ENCODE measurements around the gene LPCAT2. TPM values are rescaled to one million over a fixed set of nuclear protein-coding genes. Genes with fewer than 3 reads are reported as not detected.

Gene LPCAT2
- total RNA-seq, 2 experiments from 2014 or later, result 0.16 TPM; not detected in 1

- Mint-ChIP-seq H3K27me3 (peaks cover 31% of the 10 kb centered on the region), H3K4me1 (ENCODE audit: low read depth) (no peaks in the 10 kb centered on the region), H3K9me3 (no peaks in the 10 kb centered on the region), H3K27ac (no peak overlapping the region), H3K36me3 (ENCODE audit: low read depth) (no peaks in the 10 kb centered on the region), H3K4me3 (no peak overlapping the region)
- intact Hi-C loops (cut with micrococcal nuclease), result no loop called here
- DNase-seq, result no peak
- ATAC-seq, result no peak
- TF ChIP-seq CTCF (IDR thresholded peaks at IDR 0.05), result no peak
- CTCF ChIA-PET, result interaction anchor here (0.6 to 1.1 kb wide), 2 partner anchors 16 to 807 kb away, joined by 3 read pairs; no protein-coding TSS in a partner anchor
- POLR2A ChIA-PET, result no interaction called here
Observed at GRCh38 chr16:55480228-55480655, 28.6 kb upstream of the LPCAT2 start.

GRCh38 chr16:55481023-55481422 lies 27.8 kb upstream of the LPCAT2 start:
- Mint-ChIP-seq H3K27me3 (peaks cover 31% of the 10 kb centered on the region), H3K4me3 (no peak overlapping the region), H3K9me3 (no peaks in the 10 kb centered on the region), H3K36me3 (ENCODE audit: low read depth) (no peaks in the 10 kb centered on the region), H3K27ac (no peak overlapping the region), H3K4me1 (ENCODE audit: low read depth) (no peaks in the 10 kb centered on the region)
- no peak for TF ChIP-seq CTCF (IDR thresholded peaks at IDR 0.05)
- POLR2A ChIA-PET, result no interaction called here
- ATAC-seq (no peak), DNase-seq (no peak)
- intact Hi-C loops (cut with micrococcal nuclease), result no loop called here
- CTCF ChIA-PET, result no interaction called here

- ATAC-seq (no peak), DNase-seq (no peak)
- ChIA-PET CTCF (no interaction called here), POLR2A (no interaction called here)
- Mint-ChIP-seq H3K4me1 (ENCODE audit: low read depth) (no peaks in the 10 kb centered on the region), H3K4me3 (no peak overlapping the region), H3K9me3 (no peaks in the 10 kb centered on the region), H3K36me3 (ENCODE audit: low read depth) (no peaks in the 10 kb centered on the region), H3K27me3 (peaks cover 28% of the 10 kb centered on the region), H3K27ac (no peak overlapping the region)
- TF ChIP-seq CTCF (IDR thresholded peaks at IDR 0.05), result no peak
- intact Hi-C loops (cut with micrococcal nuclease), result no loop called here
Observed at GRCh38 chr16:55482056-55482455, 26.8 kb upstream of the LPCAT2 start.

GRCh38 chr16:55487048-55487803 lies 21.6 kb upstream of the LPCAT2 start:
- no peak overlapping the region for H3K27ac Mint-ChIP-seq
- POLR2A ChIA-PET, result interaction anchor here (0.5 kb wide), 1 partner anchor 186 kb away, joined by 3 read pairs; no protein-coding TSS in a partner anchor
- intact Hi-C loops (cut with micrococcal nuclease), result no loop called here
- ATAC-seq (no peak), DNase-seq (no peak)
- H3K4me3 Mint-ChIP-seq, result no peak overlapping the region
- no peaks in the 10 kb centered on the region for H3K27me3 Mint-ChIP-seq
- TF ChIP-seq CTCF (IDR thresholded peaks at IDR 0.05), result no peak
- no peaks in the 10 kb centered on the region for H3K4me1 Mint-ChIP-seq (ENCODE audit: low read depth)
- H3K9me3 Mint-ChIP-seq, result no peaks in the 10 kb centered on the region
- CTCF ChIA-PET, result no interaction called here
- H3K36me3 Mint-ChIP-seq (ENCODE audit: low read depth), result no peaks in the 10 kb centered on the region

- no peak overlapping the region for H3K27ac Mint-ChIP-seq
- intact Hi-C loops (cut with micrococcal nuclease), result no loop called here
- H3K27me3 Mint-ChIP-seq, result peaks cover 1% of the 10 kb centered on the region
- DNase-seq, result no peak
- no peaks in the 10 kb centered on the region for H3K4me1 Mint-ChIP-seq (ENCODE audit: low read depth)
- no peak for ATAC-seq
- ChIA-PET POLR2A (no interaction called here), CTCF (no interaction called here)
- no peak overlapping the region for H3K4me3 Mint-ChIP-seq
- TF ChIP-seq CTCF (IDR thresholded peaks at IDR 0.05), result no peak
- H3K9me3 Mint-ChIP-seq, result no peaks in the 10 kb centered on the region
- no peaks in the 10 kb centered on the region for H3K36me3 Mint-ChIP-seq (ENCODE audit: low read depth)
Observed at GRCh38 chr16:55488306-55488705, 20.6 kb upstream of the LPCAT2 start.
